ENCODE data around the gene ZDHHC14.

Gene ZDHHC14

GRCh38 chr6:157652601-157653363, 271.8 kb downstream of the ZDHHC14 start:
- no peak for TF ChIP-seq CTCF (IDR thresholded peaks at IDR 0.05; ENCODE audit: extremely low read depth, missing control alignments)

DNA sequence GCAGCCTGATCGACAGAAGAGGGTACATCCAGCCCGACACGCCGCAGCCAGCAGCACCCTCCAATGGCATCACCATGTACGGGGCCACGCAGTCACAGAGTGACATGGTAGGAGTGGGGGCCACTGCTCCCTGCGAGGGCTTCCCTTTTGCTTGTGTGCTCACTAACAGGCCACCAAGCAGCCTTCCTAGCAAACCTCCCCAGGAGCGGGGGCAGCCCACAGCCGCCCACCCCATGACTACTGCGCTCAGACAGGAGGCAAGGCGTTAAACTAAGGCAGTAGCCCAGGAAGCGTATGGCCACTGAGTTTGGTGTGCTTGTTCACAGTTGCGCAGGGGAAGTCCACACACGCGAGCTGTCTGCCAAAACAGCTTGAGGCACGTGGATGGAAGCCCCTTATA, 272.5 kb downstream of the ZDHHC14 start:
- TF ChIP-seq CTCF (IDR thresholded peaks at IDR 0.05; ENCODE audit: extremely low read depth, missing control alignments) = no peak
- no peak for DNase-seq (ENCODE audit: low spot score)

More at GRCh38 chr6:157652601-157653363, 271.8 kb downstream of the ZDHHC14 start:
- DNase-seq (ENCODE audit: low spot score) = no peak

- DNase-seq (ENCODE audit: low spot score) = no peak
- no peak for TF ChIP-seq CTCF (IDR thresholded peaks at IDR 0.05; ENCODE audit: extremely low read depth, missing control alignments)
Measured at GRCh38 chr6:157655139-157655538, 274.1 kb downstream of the ZDHHC14 start.

DNA sequence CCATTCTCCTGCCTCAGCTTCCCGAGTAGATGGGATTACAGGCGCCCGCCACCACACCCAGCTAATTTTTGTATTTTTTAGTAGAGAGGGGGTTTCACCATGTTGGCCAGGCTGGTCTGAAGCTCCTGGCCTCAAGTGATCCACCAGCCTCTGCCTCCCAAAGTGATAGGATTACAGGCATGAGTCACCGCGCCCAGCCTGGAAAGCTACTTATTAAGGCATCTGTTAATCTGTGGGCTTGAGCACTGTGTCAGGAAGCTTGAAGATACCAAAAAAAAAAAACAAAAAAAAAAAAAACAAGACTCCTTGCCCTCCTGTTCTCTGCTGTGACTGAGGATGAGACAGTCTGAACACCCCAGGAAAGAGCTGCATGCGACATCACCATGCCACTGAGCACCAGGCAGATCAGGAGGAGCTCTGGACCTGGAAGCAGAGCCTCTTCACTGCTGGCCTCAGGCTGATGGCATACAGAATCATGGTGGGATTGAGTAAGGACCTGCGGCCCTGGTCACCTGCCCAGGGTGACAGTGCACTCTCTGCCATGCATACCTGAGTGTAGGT, 275.5 kb downstream of the ZDHHC14 start:
- no peak for DNase-seq (ENCODE audit: low spot score)
- no peak for TF ChIP-seq CTCF (IDR thresholded peaks at IDR 0.05; ENCODE audit: extremely low read depth, missing control alignments)

DNA sequence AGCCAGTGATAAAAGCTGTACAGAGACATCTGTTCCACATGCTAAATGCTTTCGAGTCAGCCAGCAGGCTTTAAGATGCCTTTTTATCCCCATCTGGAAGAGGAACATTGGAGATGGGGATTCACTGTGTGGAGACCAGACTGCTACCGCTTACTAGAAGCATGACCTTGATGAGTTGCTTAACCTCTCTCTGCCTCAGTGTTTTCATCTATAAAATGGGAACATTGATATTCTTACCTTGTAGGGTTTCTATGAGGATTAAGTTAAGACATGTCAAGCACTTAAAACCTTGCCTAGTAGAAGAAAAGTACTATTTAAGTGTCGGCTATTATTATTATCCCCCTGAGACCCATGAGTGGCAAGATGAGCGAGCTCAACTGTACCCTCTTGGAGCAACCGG, 276.8 kb downstream of the ZDHHC14 start:
- no peak for DNase-seq (ENCODE audit: low spot score)
- TF ChIP-seq CTCF (IDR thresholded peaks at IDR 0.05; ENCODE audit: extremely low read depth, missing control alignments) = no peak

DNA sequence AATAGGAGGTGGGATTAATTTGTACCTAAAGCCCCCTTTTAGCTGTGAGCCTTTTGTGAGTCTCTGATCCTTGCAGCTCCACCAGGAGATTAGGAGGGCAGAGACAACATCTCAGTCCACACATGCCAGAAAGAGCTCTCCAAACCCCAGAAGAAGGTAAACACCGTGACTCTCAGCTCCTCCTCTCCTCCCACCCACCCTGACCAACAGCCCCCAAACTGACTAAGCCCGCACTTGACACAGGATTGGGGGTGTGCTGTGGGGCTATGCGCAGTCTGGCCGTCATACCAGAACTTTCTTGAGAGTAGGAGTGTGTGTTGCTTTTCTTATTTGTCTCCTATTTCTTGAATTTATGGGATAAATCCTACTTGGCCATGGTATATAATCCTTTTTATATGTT, 277.3 kb downstream of the ZDHHC14 start:
- no peak for DNase-seq (ENCODE audit: low spot score)
- no peak for TF ChIP-seq CTCF (IDR thresholded peaks at IDR 0.05; ENCODE audit: extremely low read depth, missing control alignments)

DNA sequence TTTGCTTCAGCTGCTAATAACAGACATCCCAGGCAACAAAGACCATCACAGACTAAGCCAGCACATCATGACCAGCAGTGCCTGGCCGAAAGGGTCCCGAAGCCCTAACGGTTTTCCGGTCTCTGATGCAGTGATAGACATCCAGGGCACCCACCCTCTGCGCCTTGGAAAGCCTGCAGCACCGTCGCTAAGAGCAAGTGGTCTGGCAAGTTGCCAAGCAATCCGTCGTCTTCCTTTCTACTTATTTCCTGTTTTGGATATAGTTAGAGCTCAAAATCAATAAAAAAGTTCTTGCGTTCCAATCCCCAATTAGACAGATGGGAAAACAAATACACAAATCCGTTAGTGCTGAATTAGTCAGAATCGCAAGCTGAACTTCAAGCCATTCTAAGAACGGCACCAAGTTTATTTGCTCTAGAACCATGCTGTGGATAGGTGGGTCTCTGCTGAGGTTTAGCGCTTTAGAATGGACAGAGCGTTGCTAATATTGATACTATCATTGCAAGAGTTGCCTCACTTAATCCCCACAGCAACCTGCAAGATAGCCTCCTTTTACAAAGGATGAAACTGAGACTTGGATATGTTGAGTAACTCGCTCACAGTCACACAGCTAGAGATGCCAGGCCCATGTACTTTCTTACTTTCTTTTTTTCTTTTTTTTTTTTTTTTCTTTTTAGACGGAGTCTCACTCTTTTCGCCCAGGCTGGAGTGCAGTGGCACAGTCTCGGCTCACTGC, 278.7 kb downstream of the ZDHHC14 start:
- DNase-seq (ENCODE audit: low spot score) = no peak
- TF ChIP-seq CTCF (IDR thresholded peaks at IDR 0.05; ENCODE audit: extremely low read depth, missing control alignments) = no peak
